Measurements from ENCODE around the gene DOCK8.

Gene DOCK8

GRCh38 chr9:303502-303901, 88.8 kb downstream of the DOCK8 start:
- Mint-ChIP-seq H3K9me3 (no peaks in the 10 kb centered on the region), H3K36me3 (ENCODE audit: low read depth) (peaks cover 50% of the 10 kb centered on the region), H3K27ac (no peak overlapping the region), H3K27me3 (ENCODE audit: low read depth) (no peaks in the 10 kb centered on the region), H3K4me3 (no peak overlapping the region), H3K4me1 (ENCODE audit: low read depth) (peaks cover 23% of the 10 kb centered on the region)

- Mint-ChIP-seq H3K4me1 (ENCODE audit: low read depth) (peaks cover 23% of the 10 kb centered on the region), H3K9me3 (no peaks in the 10 kb centered on the region), H3K4me3 (no peak overlapping the region), H3K36me3 (ENCODE audit: low read depth) (peaks cover 54% of the 10 kb centered on the region), H3K27ac (no peak overlapping the region), H3K27me3 (ENCODE audit: low read depth) (no peaks in the 10 kb centered on the region)
Measured at GRCh38 chr9:304106-304505, 89.4 kb downstream of the DOCK8 start.

DNA sequence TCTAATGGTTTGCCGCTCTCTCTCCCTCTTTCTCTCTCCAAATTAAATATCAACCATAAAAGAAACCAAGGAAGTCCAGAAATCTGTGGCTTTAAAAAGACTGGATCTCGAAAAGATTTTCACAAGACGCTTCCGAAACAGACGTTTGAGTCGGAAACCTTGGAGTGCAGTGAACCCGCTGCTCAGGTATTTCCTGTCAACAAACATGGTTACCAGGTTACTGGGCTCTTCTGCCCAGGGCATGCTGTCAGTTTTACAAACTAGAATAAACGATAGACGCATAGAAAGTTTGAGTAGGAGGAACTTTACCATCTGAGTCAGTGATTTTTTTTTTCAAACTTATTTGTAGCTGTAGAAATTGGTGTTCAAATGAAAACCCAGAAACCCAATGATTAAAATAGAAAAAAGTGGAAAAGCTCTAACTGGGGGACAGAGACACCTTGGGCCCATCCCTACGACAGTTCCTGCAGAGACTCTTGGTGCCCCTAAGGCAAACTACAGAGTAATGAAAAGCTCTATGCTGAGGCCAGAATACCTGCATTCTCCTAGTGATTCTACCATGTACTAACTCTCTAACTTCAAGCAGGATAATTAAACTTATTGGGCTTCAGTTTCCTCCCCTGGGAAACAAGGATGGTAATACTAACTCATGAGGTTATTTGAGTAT, 90.0 kb downstream of the DOCK8 start:
- H3K9me3 Mint-ChIP-seq: no peaks in the 10 kb centered on the region
- H3K27ac Mint-ChIP-seq: no peak overlapping the region
- no peaks in the 10 kb centered on the region for H3K27me3 Mint-ChIP-seq (ENCODE audit: low read depth)
- peaks cover 23% of the 10 kb centered on the region for H3K4me1 Mint-ChIP-seq (ENCODE audit: low read depth)
- no peak overlapping the region for H3K4me3 Mint-ChIP-seq
- H3K36me3 Mint-ChIP-seq (ENCODE audit: low read depth): peaks cover 54% of the 10 kb centered on the region

GRCh38 chr9:306907-307306, 92.2 kb downstream of the DOCK8 start:
- Mint-ChIP-seq H3K4me1 (ENCODE audit: low read depth) (peaks cover 11% of the 10 kb centered on the region), H3K27ac (no peak overlapping the region), H3K9me3 (no peaks in the 10 kb centered on the region), H3K36me3 (ENCODE audit: low read depth) (peaks cover 41% of the 10 kb centered on the region), H3K4me3 (no peak overlapping the region), H3K27me3 (ENCODE audit: low read depth) (no peaks in the 10 kb centered on the region)

GRCh38 chr9:311841-312240, 97.2 kb downstream of the DOCK8 start:
- H3K9me3 Mint-ChIP-seq: no peaks in the 10 kb centered on the region
- no peak overlapping the region for H3K27ac Mint-ChIP-seq
- H3K27me3 Mint-ChIP-seq (ENCODE audit: low read depth): no peaks in the 10 kb centered on the region
- no peak overlapping the region for H3K4me3 Mint-ChIP-seq
- peaks cover 45% of the 10 kb centered on the region for H3K36me3 Mint-ChIP-seq (ENCODE audit: low read depth)
- H3K4me1 Mint-ChIP-seq (ENCODE audit: low read depth): peaks cover 2% of the 10 kb centered on the region

DNA sequence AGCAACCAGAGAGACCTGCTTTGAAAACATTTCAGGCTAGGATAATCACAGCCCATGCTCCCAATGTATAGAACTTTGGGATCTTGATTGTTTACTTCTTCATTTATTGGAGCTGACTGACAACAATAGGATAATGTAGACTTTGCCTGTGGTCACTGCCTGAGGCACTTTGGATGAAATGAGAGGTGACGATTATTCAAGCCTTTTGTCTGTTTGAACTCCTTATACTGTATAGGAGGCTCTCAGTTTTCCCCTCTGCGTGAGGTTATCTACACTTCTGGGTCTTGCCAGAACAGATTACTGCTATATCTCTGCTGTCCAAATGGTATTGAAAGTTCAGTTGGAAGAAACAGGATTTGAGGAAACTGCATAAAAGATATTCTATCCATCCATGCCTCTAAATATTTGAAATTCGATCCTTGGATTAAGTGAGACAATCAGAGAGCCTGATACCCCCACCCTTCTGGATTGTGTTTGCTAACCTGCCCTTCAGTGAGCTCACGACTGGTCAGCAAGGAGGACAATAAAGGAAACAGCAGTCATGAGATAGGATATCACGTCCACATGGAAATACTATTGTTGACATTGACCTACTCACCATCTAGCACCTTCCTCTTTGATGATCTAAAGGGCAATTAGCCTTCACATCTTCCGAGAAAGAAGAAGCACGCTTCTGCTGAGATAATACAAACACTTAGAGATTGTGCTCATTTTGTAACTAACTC, 98.1 kb downstream of the DOCK8 start:
- H3K9me3 Mint-ChIP-seq: no peaks in the 10 kb centered on the region
- no peak overlapping the region for H3K27ac Mint-ChIP-seq
- H3K4me1 Mint-ChIP-seq (ENCODE audit: low read depth): no peaks in the 10 kb centered on the region
- H3K36me3 Mint-ChIP-seq (ENCODE audit: low read depth): peaks cover 49% of the 10 kb centered on the region
- no peak overlapping the region for H3K4me3 Mint-ChIP-seq
- no peaks in the 10 kb centered on the region for H3K27me3 Mint-ChIP-seq (ENCODE audit: low read depth)

DNA sequence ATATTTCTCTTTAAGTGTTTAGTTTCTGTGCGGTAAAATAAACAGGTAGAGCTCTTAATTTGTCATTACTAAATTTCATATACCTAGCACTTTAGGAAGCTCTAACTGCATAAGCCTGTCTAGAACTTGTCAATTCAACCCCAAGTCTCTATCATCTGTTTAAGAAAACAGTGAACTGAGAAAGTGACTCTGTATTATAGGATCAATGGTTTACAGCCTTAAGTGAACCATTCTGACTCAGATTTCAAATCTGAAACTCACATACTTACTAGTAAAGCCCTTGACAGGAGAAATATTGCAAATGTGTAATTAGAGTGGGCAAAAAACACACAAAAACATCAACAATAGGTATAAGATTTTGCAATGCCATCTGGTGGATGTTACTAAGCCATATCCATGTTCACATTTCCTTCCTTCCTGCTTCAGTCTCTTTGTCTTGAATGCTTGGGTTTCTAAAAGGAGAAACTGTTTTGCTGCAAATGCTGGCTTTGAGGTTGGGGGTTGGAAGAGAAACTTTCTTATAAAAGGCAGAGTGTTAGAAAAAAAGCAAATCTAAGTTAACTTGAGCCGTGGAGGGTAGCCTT, 101.8 kb downstream of the DOCK8 start:
- Mint-ChIP-seq H3K9me3 (no peaks in the 10 kb centered on the region), H3K36me3 (ENCODE audit: low read depth) (peaks cover 50% of the 10 kb centered on the region), H3K4me3 (no peak overlapping the region), H3K27me3 (ENCODE audit: low read depth) (no peaks in the 10 kb centered on the region), H3K4me1 (ENCODE audit: low read depth) (no peaks in the 10 kb centered on the region), H3K27ac (no peak overlapping the region)

GRCh38 chr9:318646-319045, 104.0 kb downstream of the DOCK8 start:
- no peak overlapping the region for H3K27ac Mint-ChIP-seq
- H3K9me3 Mint-ChIP-seq: no peaks in the 10 kb centered on the region
- no peaks in the 10 kb centered on the region for H3K4me1 Mint-ChIP-seq (ENCODE audit: low read depth)
- no peaks in the 10 kb centered on the region for H3K27me3 Mint-ChIP-seq (ENCODE audit: low read depth)
- no peak overlapping the region for H3K4me3 Mint-ChIP-seq
- H3K36me3 Mint-ChIP-seq (ENCODE audit: low read depth): peaks cover 34% of the 10 kb centered on the region

DNA sequence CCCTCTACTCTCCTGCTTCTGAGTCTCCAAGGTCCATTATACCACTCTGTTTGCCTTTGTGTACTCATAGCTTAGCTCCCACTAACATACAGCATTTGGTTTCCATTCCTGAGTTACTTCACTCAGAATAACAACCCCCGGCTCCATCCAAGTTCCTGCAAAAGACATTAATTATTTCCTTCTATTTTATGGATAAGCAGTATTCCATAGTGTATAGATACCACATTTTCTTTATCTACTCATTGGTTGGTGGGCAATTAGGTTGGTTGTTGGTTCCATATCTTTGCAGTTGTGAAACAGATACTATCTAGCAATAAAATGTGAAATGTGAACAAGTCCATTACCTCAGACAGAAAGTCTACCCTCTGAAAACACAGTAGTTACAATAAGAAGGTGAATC, 110.3 kb downstream of the DOCK8 start:
- H3K4me3 Mint-ChIP-seq: no peak overlapping the region
- no peak overlapping the region for H3K27ac Mint-ChIP-seq
- no peaks in the 10 kb centered on the region for H3K4me1 Mint-ChIP-seq (ENCODE audit: low read depth)
- no peaks in the 10 kb centered on the region for H3K9me3 Mint-ChIP-seq
- H3K27me3 Mint-ChIP-seq (ENCODE audit: low read depth): no peaks in the 10 kb centered on the region
- H3K36me3 Mint-ChIP-seq (ENCODE audit: low read depth): peaks cover 41% of the 10 kb centered on the region

- H3K9me3 Mint-ChIP-seq: no peaks in the 10 kb centered on the region
- no peak overlapping the region for H3K27ac Mint-ChIP-seq
- H3K27me3 Mint-ChIP-seq (ENCODE audit: low read depth): no peaks in the 10 kb centered on the region
- no peaks in the 10 kb centered on the region for H3K4me1 Mint-ChIP-seq (ENCODE audit: low read depth)
- H3K36me3 Mint-ChIP-seq (ENCODE audit: low read depth): peaks cover 58% of the 10 kb centered on the region
- H3K4me3 Mint-ChIP-seq: no peak overlapping the region
Measured at GRCh38 chr9:326667-327066, 112.0 kb downstream of the DOCK8 start.

- Mint-ChIP-seq H3K4me1 (ENCODE audit: low read depth) (no peaks in the 10 kb centered on the region), H3K27me3 (ENCODE audit: low read depth) (no peaks in the 10 kb centered on the region), H3K36me3 (ENCODE audit: low read depth) (peaks cover 61% of the 10 kb centered on the region), H3K27ac (no peak overlapping the region), H3K4me3 (no peak overlapping the region), H3K9me3 (no peaks in the 10 kb centered on the region)
Measured at GRCh38 chr9:328453-328852, 113.8 kb downstream of the DOCK8 start.

DNA sequence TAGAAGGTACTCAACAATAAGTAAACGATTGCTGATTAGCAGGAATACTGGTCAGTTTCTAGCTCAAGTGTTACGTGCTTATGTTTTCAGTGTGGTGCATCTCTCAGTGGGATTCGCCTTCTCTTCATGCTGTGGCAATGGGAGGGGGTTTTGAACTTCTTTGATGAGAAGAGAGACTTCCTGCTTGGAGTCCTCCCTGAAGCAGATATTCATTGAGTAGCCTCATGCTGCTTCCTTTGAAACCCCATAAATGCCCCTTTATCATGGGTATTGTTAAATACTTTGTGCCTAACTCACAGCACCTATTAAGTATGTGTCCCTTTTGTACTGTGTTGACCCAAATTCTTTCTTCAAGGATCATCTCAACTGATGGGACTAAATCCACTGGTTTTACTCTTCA, 116.5 kb downstream of the DOCK8 start:
- H3K36me3 Mint-ChIP-seq (ENCODE audit: low read depth): peaks cover 67% of the 10 kb centered on the region

DNA sequence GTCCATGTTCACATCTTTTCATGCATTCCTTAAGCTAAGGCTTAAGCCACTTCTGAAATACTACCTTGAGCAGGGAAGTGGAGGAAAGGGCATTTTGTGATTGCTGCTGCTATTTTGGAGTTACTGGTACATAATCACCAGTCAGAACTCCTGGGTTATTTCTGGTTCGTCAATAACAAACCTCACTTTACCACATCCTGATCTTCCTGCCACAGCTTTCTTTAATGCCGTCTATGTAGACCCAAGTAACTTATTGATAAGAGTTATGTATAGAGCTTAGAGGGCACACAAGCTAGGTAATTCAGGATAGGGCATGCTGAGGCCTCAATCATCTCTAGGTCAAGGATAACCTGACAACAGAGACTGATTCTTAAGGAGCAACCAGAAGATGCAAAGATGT, 120.7 kb downstream of the DOCK8 start:
- H3K36me3 Mint-ChIP-seq (ENCODE audit: low read depth): peaks cover 69% of the 10 kb centered on the region

More for the DNA sequence above, 116.5 kb downstream of the DOCK8 start:
- H3K4me1 Mint-ChIP-seq (ENCODE audit: low read depth): peaks cover 8% of the 10 kb centered on the region
- H3K27ac Mint-ChIP-seq: no peak overlapping the region
- H3K4me3 Mint-ChIP-seq: no peak overlapping the region
- H3K27me3 Mint-ChIP-seq (ENCODE audit: low read depth): no peaks in the 10 kb centered on the region
- H3K9me3 Mint-ChIP-seq: no peaks in the 10 kb centered on the region

GRCh38 chr9:336039-336438, 121.4 kb downstream of the DOCK8 start:
- peaks cover 66% of the 10 kb centered on the region for H3K36me3 Mint-ChIP-seq (ENCODE audit: low read depth)
- H3K27ac Mint-ChIP-seq: no peak overlapping the region
- H3K27me3 Mint-ChIP-seq (ENCODE audit: low read depth): no peaks in the 10 kb centered on the region
- H3K9me3 Mint-ChIP-seq: no peaks in the 10 kb centered on the region
- H3K4me1 Mint-ChIP-seq (ENCODE audit: low read depth): peaks cover 10% of the 10 kb centered on the region
- no peak overlapping the region for H3K4me3 Mint-ChIP-seq

More for the DNA sequence above, 120.7 kb downstream of the DOCK8 start:
- Mint-ChIP-seq H3K27ac (peak overlapping the region; percentile 75), H3K9me3 (no peaks in the 10 kb centered on the region), H3K27me3 (ENCODE audit: low read depth) (no peaks in the 10 kb centered on the region), H3K4me1 (ENCODE audit: low read depth) (peaks cover 10% of the 10 kb centered on the region), H3K4me3 (peak overlapping the region; percentile 1)

DNA sequence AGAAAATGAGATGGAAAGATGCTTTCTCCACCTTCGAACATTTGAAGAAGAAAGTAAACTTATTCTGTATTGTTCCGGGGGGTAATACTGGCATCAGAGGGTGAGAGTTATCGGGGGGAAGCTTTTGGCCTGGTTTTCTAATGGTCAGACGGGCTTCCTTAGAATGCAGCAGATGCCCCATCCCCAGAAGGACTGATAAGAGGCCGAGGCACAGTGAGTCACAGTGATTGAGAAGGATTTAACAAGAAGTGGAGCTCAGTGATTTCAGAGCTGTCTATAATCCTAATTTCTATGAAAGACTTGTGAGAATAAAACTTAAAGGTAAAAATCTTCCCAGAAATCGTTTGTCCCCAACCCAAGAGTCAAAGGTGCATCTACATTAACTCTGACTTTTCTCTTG, 123.9 kb downstream of the DOCK8 start:
- H3K4me3 Mint-ChIP-seq: no peak overlapping the region
- peaks cover 10% of the 10 kb centered on the region for H3K4me1 Mint-ChIP-seq (ENCODE audit: low read depth)
- no peak overlapping the region for H3K27ac Mint-ChIP-seq
- peaks cover 65% of the 10 kb centered on the region for H3K36me3 Mint-ChIP-seq (ENCODE audit: low read depth)
- H3K9me3 Mint-ChIP-seq: no peaks in the 10 kb centered on the region
- no peaks in the 10 kb centered on the region for H3K27me3 Mint-ChIP-seq (ENCODE audit: low read depth)

Measured in T-helper 1 cell treated with Interleukin-12 subunit alpha and Interleukin-12 subunit beta and Interleukin-4 antibody, amounts not matched to agents 30 μg/mL and 1 μg/mL, for 36 hours (primary cell).